Keratinocyte (primary cell): ENCODE measurements around the gene SHISA7. TPM values are rescaled to one million over a fixed set of nuclear protein-coding genes. Genes with fewer than 3 reads are reported as not detected.

Experiments used
- DNase-seq: peaks from one replicate; pipeline ENCODE4 v3.0.0-alpha.2; 2011; ENCODE audit warnings: low read depth, missing footprints, low spot score
- FAIRE-seq: peaks from 2 replicates; lab custom pipeline; 2011; peaks lifted over from hg19 to GRCh38; lab: Jason Lieb, UNC
- H2AFZ ChIP-seq: 2 replicates; pipeline ENCODE4 v1.6.0; 2012; ENCODE audit warnings: low read length, control low read depth, inconsistent platforms; ENCODE audit not compliant: control insufficient read depth
- H3K27ac ChIP-seq: 2 replicates; pipeline ENCODE4 v1.5.1; 2011; ENCODE audit warnings: low read length; ENCODE audit not compliant: control insufficient read depth, insufficient read depth
- H3K27me3 ChIP-seq: 3 replicates; pipeline ENCODE4 v1.6.0; 2011; ENCODE audit warnings: low read length; ENCODE audit not compliant: control insufficient read depth, insufficient read depth; ENCODE audit errors: extremely low read depth
- H3K36me3 ChIP-seq, 2 experiments: 2 replicates in 1 of 2; 3 replicates in 1 of 2; pipeline ENCODE4 v1.5.1; 2011; ENCODE audit warnings: low read length in 2 of 2, mild to moderate bottlenecking in 1 of 2; ENCODE audit not compliant: control insufficient read depth in 2 of 2, insufficient read depth in 2 of 2; ENCODE audit errors: extremely low read depth in 1 of 2
- H3K4me1 ChIP-seq: 3 replicates; pipeline ENCODE4 v1.5.1; 2011; ENCODE audit warnings: low read length; ENCODE audit not compliant: control insufficient read depth, insufficient read depth; ENCODE audit errors: extremely low read depth
- H3K4me2 ChIP-seq: 3 replicates; pipeline ENCODE4 v1.6.0; 2011; ENCODE audit warnings: low read depth, low read length; ENCODE audit not compliant: control insufficient read depth, insufficient read depth; ENCODE audit errors: extremely low read depth
- H3K4me3 ChIP-seq, 3 experiments: fragments of 200-600 bp in 1 of 3; sonication (generic) in 1 of 3; 2 replicates in 2 of 3; 3 replicates in 1 of 3; pipeline ENCODE4 v1.5.1; 2011 to 2016; ENCODE audit warnings: low read length in 3 of 3, mild to moderate bottlenecking in 3 of 3, control low read depth in 2 of 3, inconsistent platforms in 1 of 3, low read depth in 1 of 3, mixed read lengths in 1 of 3, mixed run types in 1 of 3, moderate library complexity in 1 of 3; ENCODE audit not compliant: control insufficient read depth in 2 of 3, insufficient read depth in 2 of 3; ENCODE audit errors: extremely low read depth in 1 of 3
- H3K79me2 ChIP-seq: 2 replicates; pipeline ENCODE4 v1.6.0; 2012; ENCODE audit warnings: low read length; ENCODE audit not compliant: control insufficient read depth, insufficient read depth
- H3K9ac ChIP-seq: 3 replicates; pipeline ENCODE4 v1.6.0; 2011; ENCODE audit warnings: low read length; ENCODE audit not compliant: control insufficient read depth, insufficient read depth; ENCODE audit errors: extremely low read depth
- H3K9me1 ChIP-seq: 3 replicates; pipeline ENCODE4 v1.6.0; 2011; ENCODE audit warnings: low read length; ENCODE audit not compliant: control insufficient read depth, insufficient read depth; ENCODE audit errors: extremely low read depth
- H3K9me3 ChIP-seq: 2 replicates; pipeline ENCODE4 v1.5.1; 2012; ENCODE audit warnings: low read depth, low read length; ENCODE audit not compliant: control insufficient read depth
- H4K20me1 ChIP-seq: 3 replicates; pipeline ENCODE4 v1.6.0; 2011; ENCODE audit warnings: low read length; ENCODE audit not compliant: control insufficient read depth, insufficient read depth; ENCODE audit errors: extremely low read depth
- EZH2 ChIP-seq: IDR thresholded peaks from one replicate; pipeline ENCODE4 v1.6.1; 2012; ENCODE audit warnings: inconsistent platforms, mild to moderate bottlenecking, low read length, moderate library complexity
- dilution Hi-C: fragments of 300-500 bp; cut with MboI; formaldehyde crosslinking; loops from one replicate; pipeline ENCODE4 v1.7.0; 2020; ENCODE audit warnings: low sequenced_read_pairs; ENCODE audit not compliant: extremely low pct_ligation_motif_present
- polyA plus RNA-seq, 5 experiments: library from polyadenylated mRNA; depleted of rRNA in 3 of 5; stranded (reverse) in 3 of 5; stranded (forward) in 1 of 5; unstranded in 1 of 5; fragments of >200 nt; gene quantifications; 1 replicate in 1 of 5; 2 replicates in 3 of 5; 3 replicates in 1 of 5; pipeline versions ENCODE4 v1.2.1 to v1.2.3, GENCODE V29; 2011 to 2012; ENCODE audit warnings: missing spikeins in 2 of 5, low read depth in 1 of 5, low replicate concordance in 1 of 5
- TF ChIP-seq, protein P1 (sequence below), 3 experiments: IDR thresholded peaks in 1 of 3; conservative IDR thresholded peaks in 1 of 3; optimal IDR thresholded peaks in 1 of 3; 2 replicates in 2 of 3; 3 replicates in 1 of 3; pipeline versions ENCODE3 to v1.5.1; 2011; ENCODE audit warnings: low read length in 3 of 3, mild to moderate bottlenecking in 3 of 3, moderate library complexity in 2 of 3, control low read depth in 1 of 3, inconsistent platforms in 1 of 3; ENCODE audit not compliant: insufficient read depth in 2 of 3; ENCODE audit errors: extremely low read depth in 1 of 3

The SHISA7 gene
- polyA plus RNA-seq, 1 donor (not counting 4 experiments of a cell fraction or from before 2014, with no cell fraction given): not detected

DNA sequence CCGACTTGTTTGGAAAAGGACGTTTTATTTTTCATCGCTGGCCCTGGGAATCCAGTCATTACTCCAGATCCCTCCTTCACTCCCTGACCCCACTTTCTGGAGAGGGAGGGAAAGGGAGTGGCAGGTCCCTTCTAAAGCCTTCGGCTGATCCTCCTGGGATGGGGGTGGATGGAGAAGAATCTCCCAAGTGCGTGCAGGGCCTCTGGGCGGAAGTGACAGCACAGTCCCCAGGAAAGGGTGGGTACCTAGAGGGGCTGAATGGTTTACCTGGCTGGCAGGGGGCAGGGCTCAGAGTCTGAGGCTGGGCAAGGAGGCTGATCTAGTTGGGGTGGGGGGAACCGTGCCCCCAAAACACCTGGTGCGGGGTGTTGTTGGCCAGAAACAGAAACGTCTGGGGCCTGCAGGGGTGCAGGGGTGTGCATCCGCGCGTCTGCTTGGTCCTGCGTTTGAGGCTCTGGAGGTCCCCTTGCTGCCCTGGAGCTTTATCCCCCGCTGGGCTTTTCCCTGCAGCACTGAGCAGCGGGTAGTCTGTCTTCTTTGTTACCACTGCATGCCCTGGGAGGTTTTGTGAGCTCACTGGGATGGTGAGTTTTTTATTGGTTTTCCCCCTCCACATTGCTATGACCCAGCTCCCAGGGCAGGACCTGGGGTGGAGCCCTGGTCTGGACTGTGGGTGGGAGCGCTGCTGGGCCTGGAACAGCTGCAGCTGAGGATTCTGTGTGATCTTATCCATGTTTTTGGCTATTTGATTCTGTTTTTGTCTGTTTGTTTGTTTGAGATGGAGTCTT is 30.3 kb upstream of the SHISA7 start:
- FAIRE-seq: no peak
- dilution Hi-C loops: no loop called here
- Histone ChIP-seq H3K4me2 (no peak overlapping the region), H3K79me2 (peaks cover 9% of the 10 kb centered on the region), H4K20me1 (no peaks in the 10 kb centered on the region), H3K27me3 (no peaks in the 10 kb centered on the region), H3K36me3 (no peaks in the 10 kb centered on the region), H3K4me1 (peaks cover 21% of the 10 kb centered on the region), H3K9me1 (no peaks in the 10 kb centered on the region), H3K9ac (no peak overlapping the region), H3K4me3 (no peak overlapping the region), H2AFZ (no peak overlapping the region), H3K9me3 (no peaks in the 10 kb centered on the region), H3K27ac (no peak overlapping the region)
- TF ChIP-seq, protein P1, sequence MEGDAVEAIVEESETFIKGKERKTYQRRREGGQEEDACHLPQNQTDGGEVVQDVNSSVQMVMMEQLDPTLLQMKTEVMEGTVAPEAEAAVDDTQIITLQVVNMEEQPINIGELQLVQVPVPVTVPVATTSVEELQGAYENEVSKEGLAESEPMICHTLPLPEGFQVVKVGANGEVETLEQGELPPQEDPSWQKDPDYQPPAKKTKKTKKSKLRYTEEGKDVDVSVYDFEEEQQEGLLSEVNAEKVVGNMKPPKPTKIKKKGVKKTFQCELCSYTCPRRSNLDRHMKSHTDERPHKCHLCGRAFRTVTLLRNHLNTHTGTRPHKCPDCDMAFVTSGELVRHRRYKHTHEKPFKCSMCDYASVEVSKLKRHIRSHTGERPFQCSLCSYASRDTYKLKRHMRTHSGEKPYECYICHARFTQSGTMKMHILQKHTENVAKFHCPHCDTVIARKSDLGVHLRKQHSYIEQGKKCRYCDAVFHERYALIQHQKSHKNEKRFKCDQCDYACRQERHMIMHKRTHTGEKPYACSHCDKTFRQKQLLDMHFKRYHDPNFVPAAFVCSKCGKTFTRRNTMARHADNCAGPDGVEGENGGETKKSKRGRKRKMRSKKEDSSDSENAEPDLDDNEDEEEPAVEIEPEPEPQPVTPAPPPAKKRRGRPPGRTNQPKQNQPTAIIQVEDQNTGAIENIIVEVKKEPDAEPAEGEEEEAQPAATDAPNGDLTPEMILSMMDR (optimal IDR thresholded peaks at IDR 0.05 in 1 of 3, IDR thresholded peaks at IDR 0.05 in 1 of 3, conservative IDR thresholded peaks at IDR 0.05 in 1 of 3; ENCODE audit: extremely low read depth in 1 of 3, insufficient read depth in 2 of 3, low read length in 3 of 3): no peak
- no peak for TF ChIP-seq EZH2
- DNase-seq: no peak

DNA sequence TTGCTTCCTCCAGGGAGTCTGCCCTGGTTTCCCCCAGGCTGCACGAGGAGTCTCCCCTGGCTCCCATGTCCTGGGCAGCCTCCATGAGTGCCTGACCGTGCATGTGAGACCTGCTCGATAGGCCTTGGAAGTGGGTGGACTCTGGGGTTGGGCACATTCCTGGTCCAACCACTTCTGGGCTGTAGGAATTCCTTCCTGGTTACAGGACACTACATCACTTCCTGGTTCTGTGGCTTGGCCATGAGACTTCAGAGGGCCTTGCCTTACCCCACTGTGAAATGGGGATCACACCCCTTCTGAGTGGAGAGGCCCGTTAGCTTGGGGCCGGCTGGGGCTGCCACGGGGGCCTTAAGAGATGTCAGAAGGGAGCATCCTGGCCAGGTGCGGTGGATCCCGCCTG is 29.4 kb upstream of the SHISA7 start:
- dilution Hi-C loops: no loop called here
- Histone ChIP-seq H3K27ac (peak overlapping the region; percentile 30), H3K9ac (no peak overlapping the region), H3K4me3 (no peak overlapping the region), H3K4me2 (peak overlapping the region; percentile 12), H2AFZ (no peak overlapping the region), H3K9me3 (no peaks in the 10 kb centered on the region), H3K79me2 (no peaks in the 10 kb centered on the region), H3K4me1 (peaks cover 17% of the 10 kb centered on the region), H3K9me1 (no peaks in the 10 kb centered on the region), H3K27me3 (no peaks in the 10 kb centered on the region), H4K20me1 (no peaks in the 10 kb centered on the region), H3K36me3 (no peaks in the 10 kb centered on the region)
- FAIRE-seq: peak; percentile 90
- peak; percentile 78 for DNase-seq
- TF ChIP-seq, protein P1 (optimal IDR thresholded peaks at IDR 0.05 in 1 of 3, IDR thresholded peaks at IDR 0.05 in 1 of 3, conservative IDR thresholded peaks at IDR 0.05 in 1 of 3; ENCODE audit: extremely low read depth in 1 of 3, insufficient read depth in 2 of 3, low read length in 3 of 3): no peak
- TF ChIP-seq EZH2: no peak
